Ecto neural progenitor cell (in vitro differentiated cells): ENCODE measurements around the gene SPTLC1.
"Not testable (repeated sequence)": the region's sequence is repeated elsewhere in the genome, so short reads cannot be mapped to it uniquely, and the experiment has no call there.

Experiments used
- DNase-seq: peaks from one replicate; pipeline ENCODE4 v3.0.0-alpha.2; 2018; ENCODE audit warnings: low spot score

The SPTLC1 gene

GRCh38 chr9:92140754-92141143 is 25.5 kb upstream of the SPTLC1 start:
- DNase-seq: no peak

GRCh38 chr9:92140074-92140753 is 25.0 kb upstream of the SPTLC1 start:
- peak; percentile 93 for DNase-seq

DNA sequence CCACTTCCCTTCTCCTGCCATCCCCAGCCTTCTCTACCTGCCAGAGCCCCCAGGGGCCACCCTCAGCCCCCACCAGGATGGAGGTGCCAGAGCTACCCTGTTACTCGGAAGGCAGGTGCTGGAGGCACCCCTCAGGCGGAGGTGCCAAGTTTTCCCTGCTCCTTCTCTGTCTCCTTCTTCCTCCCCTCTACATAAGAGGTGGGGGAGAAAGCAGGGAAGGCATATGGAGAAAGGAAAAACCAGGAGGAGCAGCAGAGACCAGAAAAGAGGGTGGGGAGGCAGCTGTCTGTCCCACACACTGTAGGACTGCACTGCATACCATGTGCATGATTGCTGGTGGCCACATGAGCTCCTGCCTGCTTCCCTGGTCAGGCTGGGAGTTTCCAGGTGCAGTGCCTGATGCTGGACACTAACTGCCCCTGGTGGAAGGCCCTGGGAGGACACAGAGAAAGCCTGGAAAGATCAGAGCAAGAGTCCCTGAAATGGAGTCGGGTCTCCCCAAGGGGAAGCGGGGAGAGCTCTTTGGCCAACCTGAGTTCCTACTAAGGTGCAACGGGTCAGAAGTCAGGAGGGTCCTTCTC is 23.8 kb upstream of the SPTLC1 start:
- DNase-seq: not testable (repeated sequence)

GRCh38 chr9:92138157-92138959 is 23.1 kb upstream of the SPTLC1 start:
- peak; percentile 92 for DNase-seq

- DNase-seq: no peak
These were observed 21.1 kb upstream of the SPTLC1 start for GRCh38 chr9:92136184-92136858.

- no peak for DNase-seq
These were observed 20.4 kb upstream of the SPTLC1 start for GRCh38 chr9:92135576-92135975.

DNA sequence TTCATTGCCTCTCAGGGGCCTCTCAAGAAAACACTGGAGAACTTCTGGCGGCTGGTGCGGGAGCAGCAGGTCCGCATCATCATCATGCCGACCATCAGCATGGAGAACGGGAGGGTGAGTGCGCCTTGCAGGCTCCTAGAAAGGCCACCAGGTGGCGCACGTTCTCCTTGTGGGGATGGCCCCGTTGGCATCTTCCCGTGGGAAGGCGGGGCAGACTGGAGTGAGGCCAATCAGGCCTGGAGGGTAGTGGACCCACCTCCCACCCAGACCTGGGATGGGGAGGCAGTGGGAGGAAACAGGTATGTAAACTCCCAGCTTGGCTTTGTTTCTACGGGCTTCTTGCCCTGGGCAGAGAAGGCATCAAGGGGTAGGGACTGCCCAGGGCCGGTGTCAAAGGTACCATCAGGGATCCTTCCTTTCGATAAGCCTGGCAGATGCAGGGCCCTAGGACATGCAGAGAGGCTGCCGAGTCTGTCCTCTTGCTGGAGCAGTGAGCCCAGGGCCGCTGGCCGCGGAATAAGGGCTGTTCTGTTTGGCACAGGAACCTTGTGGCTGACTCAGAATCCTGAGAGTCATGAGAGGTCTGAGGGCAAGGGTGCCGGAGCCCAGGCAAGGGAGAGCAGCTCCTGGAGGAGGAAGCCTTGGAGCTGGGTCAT is 18.9 kb upstream of the SPTLC1 start:
- peak; percentile 92 for DNase-seq

DNA sequence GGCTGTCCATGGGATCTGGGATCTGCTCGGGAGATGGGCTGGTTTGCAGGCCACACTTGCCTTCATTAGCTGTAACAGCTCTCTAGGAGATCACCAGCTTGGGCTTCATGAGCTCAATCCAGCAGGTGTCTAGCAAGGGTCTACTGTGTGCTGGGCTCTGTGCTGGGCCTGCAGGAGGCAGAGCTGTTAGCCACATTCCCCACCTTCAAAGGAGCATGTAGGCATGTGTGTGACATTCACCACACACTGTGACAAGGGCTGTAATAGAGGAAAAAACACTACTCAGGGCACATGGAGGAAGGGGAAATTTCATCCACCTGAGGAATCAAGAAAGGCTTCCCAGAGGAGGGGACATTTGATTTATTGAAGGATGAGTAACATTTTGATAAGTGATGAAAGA is 17.7 kb upstream of the SPTLC1 start:
- DNase-seq: not testable (repeated sequence)

- no peak for DNase-seq
These were observed 17.3 kb upstream of the SPTLC1 start for GRCh38 chr9:92132501-92132900.

- no peak for DNase-seq
These were observed 7.6 kb upstream of the SPTLC1 start for GRCh38 chr9:92122800-92123199.

DNA sequence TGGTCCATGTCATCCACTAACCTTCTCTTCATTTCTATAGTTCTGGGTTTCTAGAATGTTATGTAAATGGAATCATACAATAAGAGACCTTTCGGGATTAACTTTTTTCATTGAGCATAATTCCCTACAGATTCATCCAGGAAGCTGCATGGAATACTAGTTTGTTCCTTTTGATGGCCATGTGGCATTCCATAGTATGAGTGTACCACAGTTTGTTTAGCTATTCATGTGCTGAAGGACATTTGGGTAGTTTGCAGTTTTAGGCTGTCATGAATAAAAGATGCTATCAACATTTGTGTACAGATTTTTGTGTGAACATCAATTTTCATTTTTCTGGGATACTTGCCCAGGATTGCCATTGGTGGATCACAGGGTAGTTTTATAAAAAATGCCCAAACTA is 6.8 kb upstream of the SPTLC1 start:
- DNase-seq: no peak

- no peak for DNase-seq
These were observed 6.1 kb upstream of the SPTLC1 start for GRCh38 chr9:92121265-92121664.

DNA sequence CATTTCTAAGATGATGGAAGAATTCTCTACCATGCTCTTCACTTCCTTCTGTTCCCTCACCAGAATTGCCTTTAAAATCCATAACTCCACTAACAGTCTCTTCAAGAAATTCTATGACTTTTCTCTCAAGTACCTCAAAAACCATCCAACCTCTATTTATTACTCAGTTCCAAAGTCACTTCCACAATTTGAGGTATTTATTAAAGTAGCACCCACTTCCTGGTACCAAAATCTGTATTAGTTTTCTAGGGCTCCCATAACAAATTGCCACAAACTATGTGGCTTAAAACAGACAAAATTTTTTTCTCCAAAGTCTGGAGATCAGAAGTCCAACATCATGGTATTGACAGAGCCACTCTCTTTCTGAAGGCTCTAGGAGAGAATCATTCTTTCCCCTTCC is 4.9 kb upstream of the SPTLC1 start:
- DNase-seq: no peak

GRCh38 chr9:92119586-92119985 is 4.4 kb upstream of the SPTLC1 start:
- no peak for DNase-seq

DNA sequence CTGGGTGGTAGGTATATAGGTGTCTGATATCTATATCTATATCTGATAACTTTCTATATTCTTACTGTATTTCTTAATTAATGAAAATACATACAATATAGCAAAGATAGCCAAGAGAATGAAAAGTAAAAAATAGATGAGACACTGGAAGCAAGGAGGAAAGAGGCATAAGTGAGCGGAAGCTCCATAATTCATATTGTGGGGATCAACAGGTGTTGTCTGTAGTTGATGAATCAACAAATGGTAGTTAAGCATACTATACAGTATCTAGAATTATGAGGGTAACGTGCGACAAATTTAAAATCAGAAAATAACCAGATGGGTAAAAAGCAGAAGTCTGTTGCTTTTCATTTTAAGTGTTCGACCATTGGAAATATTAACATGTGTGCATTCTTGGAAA is 7.1 kb downstream of the SPTLC1 start:
- no peak for DNase-seq

- not testable (repeated sequence) for DNase-seq
These were observed 9.6 kb downstream of the SPTLC1 start for GRCh38 chr9:92105446-92106225.

- DNase-seq: not testable (repeated sequence)
These were observed 11.6 kb downstream of the SPTLC1 start for GRCh38 chr9:92103601-92104000.

DNA sequence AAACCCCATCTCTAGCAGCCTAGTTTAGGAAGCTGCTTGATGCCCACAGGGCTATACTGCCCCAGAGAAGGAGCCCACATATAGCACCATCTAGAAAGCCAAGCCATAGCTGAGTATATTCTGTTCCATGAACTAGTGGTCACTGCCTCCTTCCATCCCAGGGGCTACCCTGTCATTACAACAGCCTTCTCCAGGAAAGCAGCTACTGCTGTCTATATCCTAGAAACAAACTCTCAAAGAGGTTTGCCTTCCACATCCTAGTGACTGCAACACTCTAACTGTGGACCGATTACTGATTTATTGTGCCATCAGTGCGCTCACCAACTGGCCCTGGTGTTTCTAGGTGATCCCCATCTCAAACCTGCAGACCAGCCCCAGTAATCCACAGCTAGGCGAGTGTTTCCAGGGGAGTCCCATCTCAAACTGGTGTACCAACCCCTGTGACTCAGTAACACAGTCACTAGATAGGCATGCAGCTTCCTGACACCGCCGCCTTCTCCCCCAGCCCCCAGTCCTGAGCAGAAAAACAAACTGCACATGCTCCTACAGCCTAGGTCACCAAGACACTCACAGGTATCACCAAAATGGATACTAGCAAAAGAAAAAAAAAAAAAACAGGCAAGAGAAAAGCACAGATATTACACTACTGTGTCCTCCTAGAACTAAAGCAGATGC is 14.8 kb downstream of the SPTLC1 start:
- no peak for DNase-seq

DNA sequence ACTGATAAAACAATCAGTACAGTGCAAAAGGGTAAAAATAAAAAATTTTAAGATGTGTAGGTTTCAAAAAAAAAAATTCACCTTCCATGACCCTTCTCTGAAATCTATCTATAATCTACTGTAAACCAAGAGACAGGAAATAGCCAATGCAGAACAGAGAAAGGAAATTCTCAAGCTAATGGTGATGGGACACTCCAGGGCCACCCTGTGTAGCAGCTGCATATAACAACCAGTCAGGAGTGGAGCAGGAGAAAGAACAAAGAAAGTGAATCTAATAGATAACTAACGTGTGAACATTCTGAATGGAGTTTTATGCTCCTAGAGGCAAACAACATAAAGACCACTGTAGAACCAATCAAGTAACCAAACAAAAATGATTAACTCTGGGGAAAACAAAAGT is 16.6 kb downstream of the SPTLC1 start:
- DNase-seq: no peak

DNA sequence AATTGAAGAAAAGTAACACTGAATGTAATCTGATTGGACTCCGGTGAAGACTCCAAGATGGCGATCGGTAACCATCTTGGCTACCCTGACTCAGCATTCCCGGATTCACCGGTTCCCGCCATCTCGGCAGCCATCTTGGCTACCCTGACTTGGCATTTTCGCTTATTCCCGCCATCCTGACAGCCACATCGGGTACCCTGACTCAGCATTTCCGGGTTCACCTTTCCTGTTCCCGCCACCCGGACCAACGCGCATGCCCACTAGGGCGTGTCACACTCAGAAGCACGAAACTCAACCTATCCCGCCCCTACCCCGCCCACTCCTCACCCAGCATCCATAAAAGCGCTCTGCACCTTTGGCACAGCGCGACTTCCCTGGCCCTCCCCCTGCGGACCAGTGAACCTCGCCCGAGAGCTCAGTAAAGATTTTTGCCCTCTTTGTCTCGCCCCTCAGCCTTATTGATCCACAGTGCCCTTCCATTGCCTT is 17.2 kb downstream of the SPTLC1 start:
- peak; percentile 78 for DNase-seq

- DNase-seq: no peak
These were observed 20.0 kb downstream of the SPTLC1 start for GRCh38 chr9:92095236-92095635.
